RWPE2 (cell line): ENCODE data around the gene TRAP1.

ENCODE experiments used
- ATAC-seq: fragments of 200-7000 bp; cut with Tn5 transposase; 3 replicates; pipeline ENCODE4 v1.9.1; 2021; ENCODE audit warnings: low read depth
- DNase-seq: peaks from one replicate; pipeline ENCODE4 v3.0.0-alpha.2; 2020; ENCODE audit warnings: low spot score
- H3K27ac ChIP-seq: fragments of 450-650 bp; 2 replicates; pipeline ENCODE4 v1.5.1; 2017; ENCODE audit warnings: mild to moderate bottlenecking; ENCODE audit not compliant: poor library complexity, severe bottlenecking
- H3K27me3 ChIP-seq: fragments of 250-450 bp; sonication (Bioruptor Pico); 2 replicates; pipeline ENCODE4 v1.5.1; 2021; ENCODE audit warnings: mild to moderate bottlenecking, moderate library complexity; ENCODE audit not compliant: insufficient read depth, poor library complexity, severe bottlenecking
- H3K36me3 ChIP-seq: fragments of 250-450 bp; sonication (Bioruptor Pico); 2 replicates; pipeline ENCODE4 v1.5.1; 2020; ENCODE audit warnings: low read depth, mild to moderate bottlenecking, moderate library complexity
- H3K4me1 ChIP-seq: fragments of 250-450 bp; sonication (Bioruptor Pico); 2 replicates; pipeline ENCODE4 v1.5.1; 2021; ENCODE audit warnings: mild to moderate bottlenecking, moderate library complexity; ENCODE audit not compliant: insufficient read depth, poor library complexity, severe bottlenecking
- H3K4me3 ChIP-seq: fragments of 250-450 bp; sonication (Bioruptor Pico); 2 replicates; pipeline ENCODE4 v1.5.1; 2021; ENCODE audit warnings: mild to moderate bottlenecking, moderate library complexity; ENCODE audit not compliant: severe bottlenecking
- H3K9me3 ChIP-seq: fragments of 250-450 bp; sonication (Bioruptor Pico); 2 replicates; pipeline ENCODE4 v1.5.1; 2021; ENCODE audit warnings: mild to moderate bottlenecking, moderate library complexity; ENCODE audit not compliant: severe bottlenecking
- TF ChIP-seq, protein P1 (sequence below): fragments of 450-650 bp; IDR thresholded peaks from one replicate; pipeline ENCODE4 v1.5.1; 2017; ENCODE audit warnings: mild to moderate bottlenecking, moderate library complexity; ENCODE audit not compliant: poor library complexity, severe bottlenecking

TRAP1 gene

GRCh38 chr16:3691761-3692160, 25.6 kb downstream of the TRAP1 start:
- Histone ChIP-seq H3K27me3 (no peaks in the 10 kb centered on the region), H3K4me3 (no peak overlapping the region), H3K9me3 (no peaks in the 10 kb centered on the region), H3K27ac (no peak overlapping the region), H3K4me1 (peaks cover 4% of the 10 kb centered on the region), H3K36me3 (peaks cover 45% of the 10 kb centered on the region)
- no peak for DNase-seq
- TF ChIP-seq, protein P1, sequence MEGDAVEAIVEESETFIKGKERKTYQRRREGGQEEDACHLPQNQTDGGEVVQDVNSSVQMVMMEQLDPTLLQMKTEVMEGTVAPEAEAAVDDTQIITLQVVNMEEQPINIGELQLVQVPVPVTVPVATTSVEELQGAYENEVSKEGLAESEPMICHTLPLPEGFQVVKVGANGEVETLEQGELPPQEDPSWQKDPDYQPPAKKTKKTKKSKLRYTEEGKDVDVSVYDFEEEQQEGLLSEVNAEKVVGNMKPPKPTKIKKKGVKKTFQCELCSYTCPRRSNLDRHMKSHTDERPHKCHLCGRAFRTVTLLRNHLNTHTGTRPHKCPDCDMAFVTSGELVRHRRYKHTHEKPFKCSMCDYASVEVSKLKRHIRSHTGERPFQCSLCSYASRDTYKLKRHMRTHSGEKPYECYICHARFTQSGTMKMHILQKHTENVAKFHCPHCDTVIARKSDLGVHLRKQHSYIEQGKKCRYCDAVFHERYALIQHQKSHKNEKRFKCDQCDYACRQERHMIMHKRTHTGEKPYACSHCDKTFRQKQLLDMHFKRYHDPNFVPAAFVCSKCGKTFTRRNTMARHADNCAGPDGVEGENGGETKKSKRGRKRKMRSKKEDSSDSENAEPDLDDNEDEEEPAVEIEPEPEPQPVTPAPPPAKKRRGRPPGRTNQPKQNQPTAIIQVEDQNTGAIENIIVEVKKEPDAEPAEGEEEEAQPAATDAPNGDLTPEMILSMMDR = no peak
- ATAC-seq = no peak

DNA sequence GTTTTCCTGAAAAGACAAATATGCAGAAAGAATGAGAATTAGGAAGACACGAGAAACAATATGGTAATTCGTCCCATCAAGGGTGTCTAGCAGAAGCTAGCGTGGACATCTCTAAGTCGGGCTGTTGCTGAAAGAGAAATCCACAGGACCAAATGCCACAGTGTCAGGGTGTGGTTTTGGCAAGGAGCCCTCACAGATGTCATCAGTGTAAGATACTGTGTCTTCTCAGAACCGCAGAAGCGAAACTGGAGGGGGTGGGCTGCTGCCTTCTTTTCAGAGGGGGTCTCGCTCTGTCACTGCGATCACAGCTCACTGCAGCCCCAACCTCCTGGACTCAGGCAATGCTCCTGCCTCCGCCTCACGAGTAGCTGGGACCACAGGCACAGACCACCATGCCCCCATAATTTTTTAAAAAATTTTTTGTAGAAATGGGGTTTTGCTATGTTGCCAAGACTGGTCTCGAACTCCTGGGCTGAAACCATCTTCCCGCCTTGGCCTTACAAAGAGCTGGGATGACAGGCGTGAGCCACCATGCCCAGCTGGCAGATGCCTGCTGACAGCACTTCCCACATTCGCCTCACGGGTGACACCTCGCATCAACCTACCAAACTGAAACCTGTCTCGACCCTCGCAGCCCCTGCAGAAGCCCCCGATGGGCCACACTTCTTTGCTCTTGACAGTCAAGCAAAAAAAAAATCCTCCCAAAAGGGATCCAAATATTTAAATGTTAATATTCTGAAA, 26.2 kb downstream of the TRAP1 start:
- Histone ChIP-seq H3K4me3 (no peak overlapping the region), H3K9me3 (no peaks in the 10 kb centered on the region), H3K27me3 (no peaks in the 10 kb centered on the region), H3K4me1 (peaks cover 4% of the 10 kb centered on the region), H3K27ac (no peak overlapping the region), H3K36me3 (peaks cover 52% of the 10 kb centered on the region)
- ATAC-seq = no peak
- no peak for DNase-seq
- TF ChIP-seq, protein P1 = no peak

GRCh38 chr16:3690470-3690928, 26.8 kb downstream of the TRAP1 start:
- Histone ChIP-seq H3K27me3 (no peaks in the 10 kb centered on the region), H3K36me3 (peaks cover 58% of the 10 kb centered on the region), H3K4me1 (peaks cover 4% of the 10 kb centered on the region), H3K27ac (no peak overlapping the region), H3K4me3 (no peak overlapping the region), H3K9me3 (no peaks in the 10 kb centered on the region)
- ATAC-seq = peak; percentile 96
- no peak for DNase-seq
- TF ChIP-seq, protein P1 = peak; percentile 95

- no peak for DNase-seq
- no peak for ATAC-seq
- peaks cover 4% of the 10 kb centered on the region for H3K4me1 ChIP-seq
- no peak overlapping the region for H3K27ac ChIP-seq
- no peaks in the 10 kb centered on the region for H3K27me3 ChIP-seq
- no peaks in the 10 kb centered on the region for H3K9me3 ChIP-seq
- peaks cover 61% of the 10 kb centered on the region for H3K36me3 ChIP-seq
- TF ChIP-seq, protein P1 = no peak
- H3K4me3 ChIP-seq = no peak overlapping the region
Measured at GRCh38 chr16:3689731-3690130, 27.6 kb downstream of the TRAP1 start.

DNA sequence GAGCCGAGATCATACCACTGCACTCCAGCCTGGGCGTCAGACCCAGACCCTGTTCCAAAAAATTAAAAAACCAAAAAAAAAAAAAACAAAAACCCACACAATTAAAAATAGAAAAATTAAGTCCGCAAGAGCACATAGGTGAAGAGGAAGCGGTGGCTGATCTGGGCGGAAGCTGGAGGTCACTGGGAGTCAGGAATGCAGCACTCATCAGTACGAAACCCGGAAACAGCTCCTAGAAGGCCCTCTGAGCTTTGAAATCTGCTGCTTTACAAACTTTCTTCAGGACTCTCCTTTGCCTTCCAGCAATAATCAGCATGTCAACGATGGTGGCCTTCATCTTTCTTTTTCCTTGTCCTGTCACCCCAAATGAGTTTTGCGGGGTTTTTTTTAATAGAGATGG, 29.5 kb downstream of the TRAP1 start:
- no peaks in the 10 kb centered on the region for H3K9me3 ChIP-seq
- TF ChIP-seq, protein P1 = no peak
- no peak for DNase-seq
- peaks cover 73% of the 10 kb centered on the region for H3K36me3 ChIP-seq
- no peak for ATAC-seq
- H3K27ac ChIP-seq = no peak overlapping the region
- H3K4me1 ChIP-seq = peaks cover 4% of the 10 kb centered on the region
- H3K4me3 ChIP-seq = no peak overlapping the region
- no peaks in the 10 kb centered on the region for H3K27me3 ChIP-seq
